PC-9 (cell line): Measurements from ENCODE around the gene LAMA2.

Experiments
- EZH2 ChIP-seq: fragments of 200-600 bp; sonication (generic); IDR thresholded peaks from 2 replicates; pipeline ENCODE4 v1.8.0; 2017; ENCODE audit warnings: antibody characterized with exemption, low read depth
- TF ChIP-seq, protein P1 (sequence below): fragments of 200-600 bp; sonication (generic); conservative IDR thresholded peaks from 2 replicates; pipeline ENCODE4 v1.6.1; 2017; ENCODE audit warnings: mixed run types, antibody characterized with exemption, mild to moderate bottlenecking, moderate library complexity

DNA sequence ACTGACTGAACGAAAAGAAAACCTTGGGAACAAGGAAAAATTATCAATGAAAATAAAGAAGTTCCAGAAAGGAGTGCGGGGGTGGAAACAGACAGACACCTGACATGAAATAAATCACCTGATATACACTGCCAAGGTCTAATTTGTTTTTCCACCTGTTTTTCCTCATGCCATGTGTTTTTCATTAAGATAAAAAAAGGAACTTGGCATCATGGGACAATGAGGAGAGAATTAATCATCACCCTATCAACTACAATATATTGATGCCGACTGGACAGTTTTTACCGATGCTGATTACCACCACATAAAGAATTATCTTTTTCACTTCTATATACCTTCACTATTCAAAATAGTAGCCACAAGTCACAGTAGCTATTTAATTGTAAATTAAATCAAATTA, 593.9 kb downstream of the LAMA2 start:
- no peak for TF ChIP-seq EZH2
- TF ChIP-seq, protein P1, sequence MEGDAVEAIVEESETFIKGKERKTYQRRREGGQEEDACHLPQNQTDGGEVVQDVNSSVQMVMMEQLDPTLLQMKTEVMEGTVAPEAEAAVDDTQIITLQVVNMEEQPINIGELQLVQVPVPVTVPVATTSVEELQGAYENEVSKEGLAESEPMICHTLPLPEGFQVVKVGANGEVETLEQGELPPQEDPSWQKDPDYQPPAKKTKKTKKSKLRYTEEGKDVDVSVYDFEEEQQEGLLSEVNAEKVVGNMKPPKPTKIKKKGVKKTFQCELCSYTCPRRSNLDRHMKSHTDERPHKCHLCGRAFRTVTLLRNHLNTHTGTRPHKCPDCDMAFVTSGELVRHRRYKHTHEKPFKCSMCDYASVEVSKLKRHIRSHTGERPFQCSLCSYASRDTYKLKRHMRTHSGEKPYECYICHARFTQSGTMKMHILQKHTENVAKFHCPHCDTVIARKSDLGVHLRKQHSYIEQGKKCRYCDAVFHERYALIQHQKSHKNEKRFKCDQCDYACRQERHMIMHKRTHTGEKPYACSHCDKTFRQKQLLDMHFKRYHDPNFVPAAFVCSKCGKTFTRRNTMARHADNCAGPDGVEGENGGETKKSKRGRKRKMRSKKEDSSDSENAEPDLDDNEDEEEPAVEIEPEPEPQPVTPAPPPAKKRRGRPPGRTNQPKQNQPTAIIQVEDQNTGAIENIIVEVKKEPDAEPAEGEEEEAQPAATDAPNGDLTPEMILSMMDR, result no peak
